HL-60 (cell line): Measurements from ENCODE around the gene LRRTM4.

Experiments used
- CTCF ChIP-seq: IDR thresholded peaks from one replicate; pipeline ENCODE4 v1.5.1; 2011; ENCODE audit warnings: low read length, control low read depth, inconsistent platforms; ENCODE audit not compliant: insufficient read depth
- GABPA ChIP-seq: IDR thresholded peaks from 2 replicates; pipeline ENCODE4 v1.6.1; 2012; ENCODE audit warnings: low read depth
- POLR2AphosphoS5 ChIP-seq: IDR thresholded peaks from 2 replicates; pipeline ENCODE4 v1.6.1; 2012; ENCODE audit warnings: low read depth
- SPI1 ChIP-seq: IDR thresholded peaks from 2 replicates; pipeline ENCODE4 v1.6.1; 2012; ENCODE audit warnings: low read depth, mild to moderate bottlenecking, borderline replicate concordance
- TF ChIP-seq, protein P1 (sequence below): IDR thresholded peaks from 2 replicates; pipeline ENCODE4 v1.6.1; 2012; ENCODE audit warnings: low read depth; ENCODE audit not compliant: insufficient replicate concordance

- no peak for TF ChIP-seq CTCF
- TF ChIP-seq POLR2AphosphoS5 = no peak
- TF ChIP-seq, protein P1, sequence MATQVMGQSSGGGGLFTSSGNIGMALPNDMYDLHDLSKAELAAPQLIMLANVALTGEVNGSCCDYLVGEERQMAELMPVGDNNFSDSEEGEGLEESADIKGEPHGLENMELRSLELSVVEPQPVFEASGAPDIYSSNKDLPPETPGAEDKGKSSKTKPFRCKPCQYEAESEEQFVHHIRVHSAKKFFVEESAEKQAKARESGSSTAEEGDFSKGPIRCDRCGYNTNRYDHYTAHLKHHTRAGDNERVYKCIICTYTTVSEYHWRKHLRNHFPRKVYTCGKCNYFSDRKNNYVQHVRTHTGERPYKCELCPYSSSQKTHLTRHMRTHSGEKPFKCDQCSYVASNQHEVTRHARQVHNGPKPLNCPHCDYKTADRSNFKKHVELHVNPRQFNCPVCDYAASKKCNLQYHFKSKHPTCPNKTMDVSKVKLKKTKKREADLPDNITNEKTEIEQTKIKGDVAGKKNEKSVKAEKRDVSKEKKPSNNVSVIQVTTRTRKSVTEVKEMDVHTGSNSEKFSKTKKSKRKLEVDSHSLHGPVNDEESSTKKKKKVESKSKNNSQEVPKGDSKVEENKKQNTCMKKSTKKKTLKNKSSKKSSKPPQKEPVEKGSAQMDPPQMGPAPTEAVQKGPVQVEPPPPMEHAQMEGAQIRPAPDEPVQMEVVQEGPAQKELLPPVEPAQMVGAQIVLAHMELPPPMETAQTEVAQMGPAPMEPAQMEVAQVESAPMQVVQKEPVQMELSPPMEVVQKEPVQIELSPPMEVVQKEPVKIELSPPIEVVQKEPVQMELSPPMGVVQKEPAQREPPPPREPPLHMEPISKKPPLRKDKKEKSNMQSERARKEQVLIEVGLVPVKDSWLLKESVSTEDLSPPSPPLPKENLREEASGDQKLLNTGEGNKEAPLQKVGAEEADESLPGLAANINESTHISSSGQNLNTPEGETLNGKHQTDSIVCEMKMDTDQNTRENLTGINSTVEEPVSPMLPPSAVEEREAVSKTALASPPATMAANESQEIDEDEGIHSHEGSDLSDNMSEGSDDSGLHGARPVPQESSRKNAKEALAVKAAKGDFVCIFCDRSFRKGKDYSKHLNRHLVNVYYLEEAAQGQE = no peak
- TF ChIP-seq GABPA = no peak
- no peak for TF ChIP-seq SPI1
Observed at GRCh38 chr2:77149565-77149964, 372.6 kb downstream of the LRRTM4 start.
